Measurements from ENCODE around the gene CCDC91.

DNA sequence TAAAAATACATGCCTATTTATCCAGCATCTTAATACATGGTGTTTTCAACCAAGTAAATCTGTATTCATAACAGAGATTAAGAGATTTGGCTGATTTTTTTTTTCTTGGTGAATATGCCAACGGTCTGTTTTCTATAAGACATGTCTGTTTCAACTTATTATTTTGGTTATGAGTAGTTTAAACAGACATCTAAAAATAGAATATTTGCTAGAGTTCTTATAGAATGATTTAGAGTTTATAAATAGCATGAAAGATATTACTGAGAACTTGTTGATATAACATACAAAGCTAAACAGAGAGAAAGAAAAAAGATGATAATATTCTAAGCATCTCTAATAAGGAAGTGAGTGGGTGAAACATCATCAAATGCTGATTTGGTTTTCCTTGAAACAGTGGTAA lies 199.9 kb downstream of the CCDC91 start:
- TF ChIP-seq ZNF565 (CRISPR knock-in tag; conservative IDR thresholded peaks at IDR 0.05; ENCODE audit: low read depth): no peak
- TF ChIP-seq, protein P1, sequence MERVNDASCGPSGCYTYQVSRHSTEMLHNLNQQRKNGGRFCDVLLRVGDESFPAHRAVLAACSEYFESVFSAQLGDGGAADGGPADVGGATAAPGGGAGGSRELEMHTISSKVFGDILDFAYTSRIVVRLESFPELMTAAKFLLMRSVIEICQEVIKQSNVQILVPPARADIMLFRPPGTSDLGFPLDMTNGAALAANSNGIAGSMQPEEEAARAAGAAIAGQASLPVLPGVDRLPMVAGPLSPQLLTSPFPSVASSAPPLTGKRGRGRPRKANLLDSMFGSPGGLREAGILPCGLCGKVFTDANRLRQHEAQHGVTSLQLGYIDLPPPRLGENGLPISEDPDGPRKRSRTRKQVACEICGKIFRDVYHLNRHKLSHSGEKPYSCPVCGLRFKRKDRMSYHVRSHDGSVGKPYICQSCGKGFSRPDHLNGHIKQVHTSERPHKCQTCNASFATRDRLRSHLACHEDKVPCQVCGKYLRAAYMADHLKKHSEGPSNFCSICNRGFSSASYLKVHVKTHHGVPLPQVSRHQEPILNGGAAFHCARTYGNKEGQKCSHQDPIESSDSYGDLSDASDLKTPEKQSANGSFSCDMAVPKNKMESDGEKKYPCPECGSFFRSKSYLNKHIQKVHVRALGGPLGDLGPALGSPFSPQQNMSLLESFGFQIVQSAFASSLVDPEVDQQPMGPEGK (CRISPR knock-in tag; IDR thresholded peaks at IDR 0.05; ENCODE audit: borderline replicate concordance): no peak
- TF ChIP-seq OSR1 (CRISPR knock-in tag; IDR thresholded peaks at IDR 0.05): no peak
- TF ChIP-seq CSDC2 (CRISPR knock-in tag; IDR thresholded peaks at IDR 0.05): no peak
- TF ChIP-seq, protein P2, sequence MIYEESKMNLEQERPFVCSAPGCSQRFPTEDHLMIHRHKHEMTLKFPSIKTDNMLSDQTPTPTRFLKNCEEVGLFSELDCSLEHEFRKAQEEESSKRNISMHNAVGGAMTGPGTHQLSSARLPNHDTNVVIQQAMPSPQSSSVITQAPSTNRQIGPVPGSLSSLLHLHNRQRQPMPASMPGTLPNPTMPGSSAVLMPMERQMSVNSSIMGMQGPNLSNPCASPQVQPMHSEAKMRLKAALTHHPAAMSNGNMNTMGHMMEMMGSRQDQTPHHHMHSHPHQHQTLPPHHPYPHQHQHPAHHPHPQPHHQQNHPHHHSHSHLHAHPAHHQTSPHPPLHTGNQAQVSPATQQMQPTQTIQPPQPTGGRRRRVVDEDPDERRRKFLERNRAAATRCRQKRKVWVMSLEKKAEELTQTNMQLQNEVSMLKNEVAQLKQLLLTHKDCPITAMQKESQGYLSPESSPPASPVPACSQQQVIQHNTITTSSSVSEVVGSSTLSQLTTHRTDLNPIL (CRISPR knock-in tag; IDR thresholded peaks at IDR 0.05; ENCODE audit: low read depth): no peak
- no peak for TF ChIP-seq GLIS3 (CRISPR knock-in tag; IDR thresholded peaks at IDR 0.05)
- TF ChIP-seq, protein P3, sequence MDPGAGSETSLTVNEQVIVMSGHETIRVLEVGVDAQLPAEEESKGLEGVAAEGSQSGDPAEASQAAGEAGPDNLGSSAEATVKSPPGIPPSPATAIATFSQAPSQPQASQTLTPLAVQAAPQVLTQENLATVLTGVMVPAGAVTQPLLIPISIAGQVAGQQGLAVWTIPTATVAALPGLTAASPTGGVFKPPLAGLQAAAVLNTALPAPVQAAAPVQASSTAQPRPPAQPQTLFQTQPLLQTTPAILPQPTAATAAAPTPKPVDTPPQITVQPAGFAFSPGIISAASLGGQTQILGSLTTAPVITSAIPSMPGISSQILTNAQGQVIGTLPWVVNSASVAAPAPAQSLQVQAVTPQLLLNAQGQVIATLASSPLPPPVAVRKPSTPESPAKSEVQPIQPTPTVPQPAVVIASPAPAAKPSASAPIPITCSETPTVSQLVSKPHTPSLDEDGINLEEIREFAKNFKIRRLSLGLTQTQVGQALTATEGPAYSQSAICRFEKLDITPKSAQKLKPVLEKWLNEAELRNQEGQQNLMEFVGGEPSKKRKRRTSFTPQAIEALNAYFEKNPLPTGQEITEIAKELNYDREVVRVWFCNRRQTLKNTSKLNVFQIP (CRISPR knock-in tag; IDR thresholded peaks at IDR 0.05; ENCODE audit: borderline replicate concordance, low read depth): no peak
- TF ChIP-seq BACH2 (CRISPR knock-in tag; IDR thresholded peaks at IDR 0.05; ENCODE audit: borderline replicate concordance): no peak
- TF ChIP-seq RARB (CRISPR knock-in tag; IDR thresholded peaks at IDR 0.05): no peak

Data from SK-N-SH treated with all-trans-retinoic acid at 6 μM for 48 hours (cell line).